C1 segment of cervical spinal cord (tissue), 14 donors: Measurements from ENCODE around the gene P2RX2.
"Not testable (repeated sequence)": the region's sequence is repeated elsewhere in the genome, so short reads cannot be mapped to it uniquely, and the experiment has no call there.

Source experiments
- DNase-seq, 14 donors: peaks; one replicate each; lab custom pipeline; 2025; lab: John Stamatoyannopoulos, UW

P2RX2 gene

DNA sequence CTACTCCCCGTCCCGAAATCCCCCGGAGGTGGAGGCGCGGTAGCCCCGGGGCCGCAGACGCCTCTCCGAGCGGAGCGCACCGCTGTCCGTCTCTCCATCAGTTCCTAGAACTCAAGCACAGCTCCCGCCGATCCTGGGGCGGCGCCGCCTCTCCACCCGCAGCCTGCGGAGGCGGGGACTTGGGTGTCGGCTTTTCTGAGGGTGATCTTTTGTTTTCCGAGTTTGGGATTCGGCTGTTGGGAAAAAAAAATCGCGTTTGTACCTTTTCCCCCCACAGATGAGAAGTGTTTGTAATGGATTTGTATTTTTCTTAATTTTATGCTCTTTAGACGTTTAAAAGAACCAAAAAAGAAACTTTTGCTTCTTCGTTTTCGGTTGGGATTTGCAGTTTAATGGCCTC lies 34.8 kb upstream of the P2RX2 start:
- DNase-seq = no peak

DNA sequence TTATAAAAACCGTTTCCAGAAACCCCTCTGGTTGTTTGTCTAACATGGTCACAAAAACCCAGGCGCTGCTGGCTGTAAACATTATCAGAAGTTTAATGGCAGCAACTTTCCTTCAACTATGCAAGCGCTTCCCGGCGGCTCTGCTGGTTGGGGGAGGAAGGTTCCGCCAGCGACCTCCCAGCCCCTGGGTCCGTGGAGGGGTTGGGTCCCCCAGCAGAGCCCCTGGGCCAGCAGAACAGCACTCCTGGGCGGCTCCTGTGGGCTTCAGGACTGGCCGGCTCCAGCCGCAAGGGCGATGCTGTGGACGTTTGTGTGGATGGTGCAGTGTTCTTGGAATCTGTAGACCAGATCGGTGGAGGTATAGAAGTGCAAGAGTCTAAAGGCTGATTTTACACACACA lies 34.1 kb upstream of the P2RX2 start:
- no peak for DNase-seq

GRCh38 chr12:132585177-132585576 lies 33.4 kb upstream of the P2RX2 start:
- DNase-seq = no peak

- no peak for DNase-seq
These were observed 31.6 kb upstream of the P2RX2 start for GRCh38 chr12:132586929-132587328.

DNA sequence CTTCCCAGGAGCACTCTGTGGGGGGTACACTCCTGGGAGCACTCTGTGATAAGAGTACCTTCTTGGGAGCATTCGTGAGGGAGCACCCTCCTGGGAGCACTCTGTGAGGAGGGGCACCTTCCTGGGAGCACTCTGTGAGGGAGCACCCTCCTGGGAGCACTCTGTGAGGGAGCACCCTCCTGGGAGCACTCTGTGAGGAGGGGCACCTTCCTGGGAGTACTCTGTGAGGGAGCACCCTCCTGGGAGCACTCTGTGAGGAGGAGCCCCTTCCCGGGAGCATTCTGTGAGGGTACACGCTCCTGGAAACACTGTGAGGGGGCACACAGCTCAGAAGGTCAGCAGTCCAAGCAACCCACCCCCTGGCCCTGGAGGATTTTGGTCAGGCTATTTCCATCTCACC lies 30.8 kb upstream of the P2RX2 start:
- no peak for DNase-seq

- DNase-seq = no peak
These were observed 30.3 kb upstream of the P2RX2 start for GRCh38 chr12:132588319-132588718.

DNA sequence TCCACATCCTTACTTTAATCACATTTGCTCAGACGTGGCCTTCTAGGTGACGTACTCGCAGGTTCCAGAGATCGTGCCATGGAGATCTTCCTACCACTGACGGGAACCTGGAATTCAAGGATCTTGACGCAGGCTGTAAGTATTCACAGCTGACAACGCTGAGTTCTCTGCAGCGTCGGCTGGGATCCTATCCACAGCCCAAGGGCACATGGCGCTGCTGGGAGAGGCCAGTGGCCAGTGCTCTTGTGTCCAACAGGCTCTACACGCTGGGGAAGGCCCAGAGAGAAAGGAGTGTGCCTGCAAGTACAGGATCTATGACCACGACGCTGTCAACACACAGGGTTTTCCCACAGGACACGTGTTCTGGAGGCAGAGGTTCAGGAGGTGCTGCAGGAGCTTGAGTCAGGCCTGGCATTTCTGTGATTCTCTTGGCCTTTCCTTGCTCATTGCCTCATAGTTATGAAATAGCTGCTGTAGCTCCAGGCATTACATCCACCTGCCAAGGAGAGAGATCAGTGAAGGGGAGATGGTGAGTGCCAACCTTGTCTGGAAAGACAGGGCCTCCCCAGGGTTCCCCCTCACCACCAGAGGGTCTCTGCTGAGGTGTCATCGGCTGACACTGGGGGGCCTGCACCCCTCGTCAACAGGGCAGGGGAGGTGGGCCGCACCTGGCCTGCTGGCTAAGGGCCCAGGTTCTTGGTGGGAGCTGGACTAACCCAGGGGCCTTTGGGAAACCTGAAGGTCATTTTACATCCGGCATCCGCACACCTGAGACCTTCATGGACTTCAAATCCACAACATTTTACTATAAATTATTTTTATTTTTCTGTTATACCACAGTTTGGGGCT lies 29.5 kb upstream of the P2RX2 start:
- DNase-seq = no peak

GRCh38 chr12:132591107-132591935 lies 27.3 kb upstream of the P2RX2 start:
- no peak for DNase-seq

- DNase-seq = no peak
These were observed 26.1 kb upstream of the P2RX2 start for GRCh38 chr12:132592282-132592970.

GRCh38 chr12:132593071-132593470 lies 25.5 kb upstream of the P2RX2 start:
- DNase-seq = no peak

- DNase-seq = no peak
These were observed 25.1 kb upstream of the P2RX2 start for GRCh38 chr12:132593521-132593920.

DNA sequence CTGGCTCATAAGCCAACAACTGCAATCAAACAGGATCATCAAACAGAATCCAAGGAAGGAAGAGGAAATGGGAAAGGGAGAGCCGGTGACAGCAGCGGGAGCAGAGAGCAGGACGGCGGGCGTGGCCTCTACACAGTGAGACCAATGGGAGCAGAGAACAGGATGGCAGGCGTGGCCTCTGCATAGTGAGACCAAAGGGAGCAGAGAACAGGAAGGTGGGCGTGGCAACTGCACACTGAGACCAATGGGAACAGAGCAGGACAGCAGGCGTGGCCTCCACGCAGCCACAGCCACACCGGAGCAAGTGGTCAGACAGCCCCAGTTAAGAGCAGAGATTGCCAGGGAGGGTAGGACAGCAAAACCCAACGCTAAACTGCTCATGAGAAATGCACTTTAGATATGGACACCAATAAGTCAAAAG lies 24.6 kb upstream of the P2RX2 start:
- peak in 12 of 14 donors; percentile 9 to 91 (median 56) for DNase-seq

GRCh38 chr12:132595183-132595582 lies 23.4 kb upstream of the P2RX2 start:
- no peak for DNase-seq

GRCh38 chr12:132596016-132596415 lies 22.6 kb upstream of the P2RX2 start:
- DNase-seq = no peak

DNA sequence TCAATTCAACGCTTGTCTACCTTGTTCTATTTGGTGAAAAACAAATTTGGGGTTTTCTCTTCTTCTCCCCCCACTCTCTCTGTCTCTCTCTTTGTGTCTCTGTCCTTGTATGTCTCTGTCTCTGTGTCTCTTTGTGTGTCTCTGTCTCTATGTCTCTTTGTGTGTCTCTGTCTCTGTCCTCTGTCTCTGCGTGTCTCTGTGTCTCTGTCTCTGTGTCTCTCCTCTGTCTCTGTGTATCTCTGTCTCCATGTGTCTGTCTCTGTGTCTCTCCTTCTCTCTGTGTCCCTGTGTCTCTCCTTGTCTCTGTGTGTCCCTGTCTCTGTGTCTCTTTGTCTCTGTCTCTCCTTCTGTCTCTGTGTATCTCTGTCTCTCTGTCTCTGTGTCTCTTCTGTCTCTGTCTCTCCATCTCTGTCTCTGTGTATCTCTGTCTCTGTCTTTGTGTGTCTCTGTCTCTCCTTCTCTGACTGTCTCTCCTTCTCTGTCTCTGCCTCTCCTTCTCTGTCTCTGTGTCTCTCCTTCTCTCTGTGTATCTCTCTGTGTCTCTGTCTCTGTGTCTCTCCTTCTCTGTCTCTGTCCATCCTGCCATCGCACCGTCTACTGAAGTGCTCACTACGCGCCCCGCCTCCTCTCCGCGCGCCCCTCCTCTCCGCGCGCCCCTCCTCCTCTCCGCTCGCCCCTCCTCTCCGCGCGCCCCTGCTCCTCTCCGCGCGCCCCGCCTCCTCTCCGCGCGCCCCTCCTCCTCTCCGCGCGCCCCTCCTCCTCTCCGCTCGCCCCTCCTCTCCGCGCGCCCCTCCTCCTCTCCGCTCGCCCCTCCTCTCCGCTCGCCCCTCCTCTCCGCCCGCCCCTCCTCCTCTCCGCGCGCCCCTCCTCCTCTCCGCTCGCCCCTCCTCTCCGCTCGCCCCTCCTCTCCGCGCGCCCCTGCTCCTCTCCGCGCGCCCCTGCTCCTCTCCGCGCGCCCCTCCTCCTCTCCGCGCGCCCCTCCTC lies 21.0 kb upstream of the P2RX2 start:
- no peak for DNase-seq

DNA sequence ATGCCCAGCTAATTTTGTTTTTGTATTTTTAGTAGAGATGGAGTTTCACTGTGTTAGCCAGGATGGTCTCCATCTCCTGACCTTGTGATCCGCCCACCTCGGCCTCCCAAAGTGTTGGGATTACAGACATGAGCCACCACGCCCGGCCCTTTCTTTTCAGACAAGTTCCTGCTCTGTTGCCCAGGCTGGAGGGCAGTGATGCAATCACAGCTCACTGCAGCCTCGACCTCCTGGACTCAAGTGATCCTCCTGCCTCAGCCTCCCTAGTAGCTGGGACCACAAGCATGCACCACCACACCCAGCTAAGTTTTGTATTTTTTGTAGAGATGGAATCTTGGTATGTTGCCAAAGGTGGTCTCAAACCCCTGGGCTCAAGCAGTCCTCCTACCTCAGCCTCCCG lies 19.1 kb upstream of the P2RX2 start:
- not testable (repeated sequence) for DNase-seq

- peak in 10 of 14 donors; percentile 4 to 59 (median 22) for DNase-seq
These were observed 18.2 kb upstream of the P2RX2 start for GRCh38 chr12:132600048-132601032.

- DNase-seq = no peak
These were observed 17.2 kb upstream of the P2RX2 start for GRCh38 chr12:132601171-132601883.
